ENCODE data around the gene NRXN2. TPM values are rescaled to one million over a fixed set of nuclear protein-coding genes. Genes with fewer than 3 reads are reported as not detected.

NRXN2 gene
- total and polyA plus RNA-seq, 2 donors (not counting 3 experiments of a cell fraction or from before 2014, with no cell fraction given), result not detected

- no peak for FAIRE-seq
- CTCF ChIA-PET, result no interaction called here
Measured at GRCh38 chr11:64607381-64607985, 115.5 kb downstream of the NRXN2 start.

More at GRCh38 chr11:64607381-64607985, 115.5 kb downstream of the NRXN2 start:
- no peaks in the 10 kb centered on the region for H3K79me2 ChIP-seq (ENCODE audit: control insufficient read depth, insufficient read depth, low read length)
- no peaks in the 10 kb centered on the region for H3K9me3 ChIP-seq (replicated peaks; ENCODE audit: control insufficient read depth, insufficient read depth, low read length)
- H3K27ac ChIP-seq (ENCODE audit: insufficient read depth, low read depth, low read length), result no peak overlapping the region
- dilution Hi-C loops (cut with MboI; ENCODE audit: extremely low pct_ligation_motif_present, low sequenced_read_pairs), result no loop called here
- TF ChIP-seq, protein P1, sequence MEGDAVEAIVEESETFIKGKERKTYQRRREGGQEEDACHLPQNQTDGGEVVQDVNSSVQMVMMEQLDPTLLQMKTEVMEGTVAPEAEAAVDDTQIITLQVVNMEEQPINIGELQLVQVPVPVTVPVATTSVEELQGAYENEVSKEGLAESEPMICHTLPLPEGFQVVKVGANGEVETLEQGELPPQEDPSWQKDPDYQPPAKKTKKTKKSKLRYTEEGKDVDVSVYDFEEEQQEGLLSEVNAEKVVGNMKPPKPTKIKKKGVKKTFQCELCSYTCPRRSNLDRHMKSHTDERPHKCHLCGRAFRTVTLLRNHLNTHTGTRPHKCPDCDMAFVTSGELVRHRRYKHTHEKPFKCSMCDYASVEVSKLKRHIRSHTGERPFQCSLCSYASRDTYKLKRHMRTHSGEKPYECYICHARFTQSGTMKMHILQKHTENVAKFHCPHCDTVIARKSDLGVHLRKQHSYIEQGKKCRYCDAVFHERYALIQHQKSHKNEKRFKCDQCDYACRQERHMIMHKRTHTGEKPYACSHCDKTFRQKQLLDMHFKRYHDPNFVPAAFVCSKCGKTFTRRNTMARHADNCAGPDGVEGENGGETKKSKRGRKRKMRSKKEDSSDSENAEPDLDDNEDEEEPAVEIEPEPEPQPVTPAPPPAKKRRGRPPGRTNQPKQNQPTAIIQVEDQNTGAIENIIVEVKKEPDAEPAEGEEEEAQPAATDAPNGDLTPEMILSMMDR (IDR thresholded peaks at IDR 0.05; ENCODE audit: extremely low read depth in 1 of 2, insufficient read depth in 1 of 2, low read depth in 1 of 2, low read length in 2 of 2), result no peak
- TF ChIP-seq, protein P2, sequence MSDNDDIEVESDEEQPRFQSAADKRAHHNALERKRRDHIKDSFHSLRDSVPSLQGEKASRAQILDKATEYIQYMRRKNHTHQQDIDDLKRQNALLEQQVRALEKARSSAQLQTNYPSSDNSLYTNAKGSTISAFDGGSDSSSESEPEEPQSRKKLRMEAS (IDR thresholded peaks at IDR 0.05; ENCODE audit: insufficient read depth, insufficient read length), result no peak
- TF ChIP-seq JUN (IDR thresholded peaks at IDR 0.05; ENCODE audit: borderline replicate concordance, insufficient read depth, insufficient read length, low read depth) (no peak), FOS (IDR thresholded peaks at IDR 0.05; ENCODE audit: borderline replicate concordance, insufficient read depth, low read length) (no peak), POLR2AphosphoS5 (IDR thresholded peaks at IDR 0.05; ENCODE audit: insufficient read depth, low read depth, low read length) (no peak), POLR2A (IDR thresholded peaks at IDR 0.05; ENCODE audit: low read depth, low read length) (no peak), GATA2 (IDR thresholded peaks at IDR 0.05; ENCODE audit: insufficient read depth, insufficient read length, low read depth, low read length) (no peak), EZH2 (IDR thresholded peaks at IDR 0.05; ENCODE audit: borderline replicate concordance, low read depth, low read length, severe bottlenecking) (no peak)
- no peak for DNase-seq (ENCODE audit: low read depth, low spot score)
- no peaks in the 10 kb centered on the region for H4K20me1 ChIP-seq (replicated peaks; ENCODE audit: control insufficient read depth, extremely low read depth, insufficient read depth, low read length)
- intact Hi-C loops (cut with micrococcal nuclease), result no loop called here
- H3K36me3 ChIP-seq (ENCODE audit: control insufficient read depth in 2 of 2, extremely low read depth in 1 of 2, insufficient read depth in 2 of 2, low read length in 2 of 2), result no peaks in the 10 kb centered on the region
- no peaks in the 10 kb centered on the region for H3K4me1 ChIP-seq (ENCODE audit: control insufficient read depth, extremely low read depth, insufficient read depth, low read length)
- no peak overlapping the region for H3K4me2 ChIP-seq (ENCODE audit: insufficient read depth, low read length)
- no peak overlapping the region for H3K4me3 ChIP-seq (replicated peaks in 1 of 3; ENCODE audit: insufficient read depth in 1 of 3, low read depth in 1 of 3, low read length in 3 of 3)
- H3K27me3 ChIP-seq (ENCODE audit: control insufficient read depth in 2 of 2, insufficient read depth in 2 of 2, low read length in 2 of 2), result peaks cover 9 to 15% of the 10 kb centered on the region in 2 experiments
- H3K9me1 ChIP-seq (replicated peaks; ENCODE audit: control insufficient read depth, extremely low read depth, insufficient read depth, low read length), result no peaks in the 10 kb centered on the region
- no TSS peak for BruUV-seq (replicated peaks)
- H3K9ac ChIP-seq (replicated peaks; ENCODE audit: extremely low read depth, insufficient read depth, low read length), result no peak overlapping the region
- H2AFZ ChIP-seq (ENCODE audit: low read depth, low read length), result no peak overlapping the region
- POLR2A ChIA-PET, result no interaction called here

All from endothelial cell of umbilical vein (primary cell).